H9 (cell line): Measurements from ENCODE around the gene NGB. TPM values are rescaled to one million over a fixed set of nuclear protein-coding genes. Genes with fewer than 3 reads are reported as not detected.

Experiments
- DNase-seq: peaks from one replicate; pipeline ENCODE4 v3.0.0-alpha.2; 2017
- H2AFZ ChIP-seq: one replicate; pipeline ENCODE4 v1.6.1; 2013; ENCODE audit warnings: mild to moderate bottlenecking, low read length, control low read depth, moderate library complexity
- H2AK5ac ChIP-seq: 2 replicates; pipeline ENCODE4 v1.6.1; 2013; ENCODE audit warnings: low read length, control low read depth, mixed read lengths; ENCODE audit not compliant: insufficient read length
- H2BK120ac ChIP-seq: one replicate; pipeline ENCODE4 v1.6.1; 2013; ENCODE audit warnings: low read depth, mild to moderate bottlenecking, low read length, control low read depth, inconsistent platforms; ENCODE audit not compliant: poor library complexity, severe bottlenecking
- H2BK12ac ChIP-seq: 2 replicates; pipeline ENCODE4 v1.6.1; 2013; ENCODE audit warnings: low read length, control low read depth, mixed read lengths, low read depth; ENCODE audit not compliant: insufficient read length
- H2BK15ac ChIP-seq: 2 replicates; pipeline ENCODE4 v1.6.1; 2013; ENCODE audit warnings: low read depth, low read length, control low read depth
- H2BK20ac ChIP-seq: one replicate; pipeline ENCODE4 v1.6.1; 2013; ENCODE audit warnings: low read depth, mild to moderate bottlenecking, low read length, control low read depth, inconsistent platforms; ENCODE audit not compliant: poor library complexity, severe bottlenecking
- H2BK5ac ChIP-seq: 2 replicates; pipeline ENCODE4 v1.6.1; 2013; ENCODE audit warnings: low read length, control low read depth, mixed read lengths; ENCODE audit not compliant: insufficient read length
- H3K14ac ChIP-seq: 2 replicates; pipeline ENCODE4 v1.6.1; 2013; ENCODE audit warnings: low read length, control low read depth; ENCODE audit not compliant: insufficient read depth
- H3K18ac ChIP-seq: 2 replicates; pipeline ENCODE4 v1.6.1; 2013; ENCODE audit warnings: low read depth, mild to moderate bottlenecking, mixed read lengths, low read length, control low read depth; ENCODE audit not compliant: insufficient read length
- H3K23ac ChIP-seq: 2 replicates; pipeline ENCODE4 v1.6.1; 2013; ENCODE audit warnings: low read length, control low read depth, mixed read lengths, low read depth; ENCODE audit not compliant: insufficient read length
- H3K23me2 ChIP-seq: 2 replicates; pipeline ENCODE4 v1.6.1; 2013; ENCODE audit warnings: low read depth, mild to moderate bottlenecking, mixed read lengths, low read length, control low read depth; ENCODE audit not compliant: insufficient read length, poor library complexity, severe bottlenecking
- H3K27ac ChIP-seq: 2 replicates; pipeline ENCODE4 v1.5.1; 2013; ENCODE audit warnings: low read length, control low read depth, mixed read lengths, low read depth; ENCODE audit not compliant: insufficient read length
- H3K27me3 ChIP-seq: 2 replicates; pipeline ENCODE4 v1.6.1; 2013; ENCODE audit warnings: low read length, control low read depth, inconsistent platforms; ENCODE audit not compliant: insufficient read depth
- H3K4ac ChIP-seq: 2 replicates; pipeline ENCODE4 v1.6.1; 2013; ENCODE audit warnings: low read depth, mild to moderate bottlenecking, control low read depth, inconsistent platforms, low read length, moderate library complexity
- H3K4me1 ChIP-seq: 2 replicates; pipeline ENCODE4 v1.6.1; 2013; ENCODE audit warnings: low read length, control low read depth, inconsistent platforms; ENCODE audit not compliant: insufficient read depth
- H3K4me2 ChIP-seq: 2 replicates; pipeline ENCODE4 v1.6.1; 2013; ENCODE audit warnings: low read length, control low read depth, mixed read lengths; ENCODE audit not compliant: insufficient read length, insufficient read depth
- H3K56ac ChIP-seq: 2 replicates; pipeline ENCODE4 v1.6.1; 2013; ENCODE audit warnings: low read depth, mild to moderate bottlenecking, mixed read lengths, low read length, control low read depth; ENCODE audit not compliant: insufficient read length
- H3K79me1 ChIP-seq: 2 replicates; pipeline ENCODE4 v1.6.1; 2013; ENCODE audit warnings: low read depth, mild to moderate bottlenecking, moderate library complexity, low read length, control low read depth, inconsistent platforms; ENCODE audit not compliant: insufficient read depth, poor library complexity, severe bottlenecking
- H3K79me2 ChIP-seq: 2 replicates; pipeline ENCODE4 v1.6.1; 2013; ENCODE audit warnings: low read length, control low read depth, inconsistent platforms; ENCODE audit not compliant: insufficient read depth
- H3K9ac ChIP-seq: 2 replicates; pipeline ENCODE4 v1.6.1; 2013; ENCODE audit warnings: low read length, control low read depth, mixed read lengths; ENCODE audit not compliant: insufficient read length; ENCODE audit errors: extremely low read depth
- H3K9me3 ChIP-seq: one replicate; pipeline ENCODE4 v1.6.1; 2013; ENCODE audit warnings: low read depth, low read length, inconsistent platforms; ENCODE audit not compliant: control insufficient read depth
- H3T11ph ChIP-seq: one replicate; pipeline ENCODE4 v1.6.1; 2013; ENCODE audit warnings: mild to moderate bottlenecking, low read length, control low read depth, inconsistent platforms
- H4K20me1 ChIP-seq: one replicate; pipeline ENCODE4 v1.6.1; 2013; ENCODE audit not compliant: control insufficient read depth, insufficient read length, insufficient read depth
- H4K5ac ChIP-seq: 2 replicates; pipeline ENCODE4 v1.6.1; 2013; ENCODE audit warnings: low read depth, mild to moderate bottlenecking, mixed read lengths, low read length, control low read depth; ENCODE audit not compliant: insufficient read length
- H4K8ac ChIP-seq: replicated peaks from 2 replicates; pipeline ENCODE4 v1.6.1; 2013; ENCODE audit warnings: low read length, control low read depth, mixed read lengths, low read depth; ENCODE audit not compliant: insufficient read length
- H4K91ac ChIP-seq: 2 replicates; pipeline ENCODE4 v1.6.1; 2013; ENCODE audit warnings: low read depth, mild to moderate bottlenecking, moderate library complexity, mixed read lengths, low read length, control low read depth; ENCODE audit not compliant: insufficient read length
- H3K27ac Mint-ChIP-seq, 3 experiments: 2 replicates in 2 of 3; 3 replicates in 1 of 3; pipeline ENCODE4 v1.8.0; 2020 to 2021; ENCODE audit warnings: mixed read lengths in 3 of 3, mild to moderate bottlenecking in 1 of 3, moderate library complexity in 1 of 3
- H3K27me3 Mint-ChIP-seq: 2 replicates; pipeline ENCODE4 v1.8.0; 2021; ENCODE audit warnings: low read depth, mild to moderate bottlenecking, moderate library complexity, mixed read lengths
- H3K36me3 Mint-ChIP-seq, 3 experiments: 2 replicates in 2 of 3; 3 replicates in 1 of 3; pipeline ENCODE4 v1.8.0; 2020 to 2021; ENCODE audit warnings: low read depth in 3 of 3, mixed read lengths in 3 of 3; ENCODE audit not compliant: insufficient read depth in 1 of 3
- H3K4me1 Mint-ChIP-seq, 2 experiments: 2 replicates each; pipeline ENCODE4 v1.8.0; 2020; ENCODE audit warnings: mixed read lengths in 2 of 2
- H3K4me3 Mint-ChIP-seq, 2 experiments: 2 replicates in 1 of 2; 3 replicates in 1 of 2; pipeline ENCODE4 v1.8.0; 2020 to 2021; ENCODE audit warnings: mild to moderate bottlenecking in 2 of 2, mixed read lengths in 2 of 2, moderate library complexity in 1 of 2
- H3K9me3 Mint-ChIP-seq, 2 experiments: 2 replicates in 1 of 2; 3 replicates in 1 of 2; pipeline ENCODE4 v1.8.0; 2020; ENCODE audit warnings: mild to moderate bottlenecking in 2 of 2, mixed read lengths in 2 of 2, moderate library complexity in 1 of 2
- WGBS: extraction: QIAGEN DNeasy Blood & Tissue Kit; methylation state at CpG from one replicate; pipeline ENCODE4 v1.1.7; 2013; ENCODE audit warnings: missing lambda C conversion rate, low lambda C conversion rate, mixed read lengths; ENCODE audit not compliant: insufficient read length; ENCODE audit errors: extremely low coverage; 5-methylcytosine and 5-hydroxymethylcytosine counted together
- total RNA-seq: library from RNA; stranded (reverse); gene quantifications from 2 replicates; pipeline ENCODE4 v1.2.1, GENCODE V29; 2021
- TF ChIP-seq, protein P1 (sequence below): fragments of 200-600 bp; sonication (generic); conservative IDR thresholded peaks from 3 replicates; pipeline ENCODE4 v1.8.0; 2021; ENCODE audit warnings: antibody characterized with exemption, mild to moderate bottlenecking

NGB gene
- total RNA-seq, 1 experiment from 2014 or later = 0.26 TPM

GRCh38 chr14:77275041-77275580, 4.1 kb upstream of the NGB start:
- Histone ChIP-seq H4K20me1 (no peaks in the 10 kb centered on the region), H3K9ac (no peak overlapping the region), H2BK15ac (no peak overlapping the region), H3T11ph (no peak overlapping the region), H3K4me1 (no peaks in the 10 kb centered on the region), H4K91ac (no peak overlapping the region), H2BK20ac (no peak overlapping the region), H2BK5ac (no peak overlapping the region), H3K23ac (no peak overlapping the region), H2AFZ (no peak overlapping the region), H3K14ac (no peak overlapping the region), H3K56ac (no peak overlapping the region), H3K9me3 (no peaks in the 10 kb centered on the region), H4K5ac (no peak overlapping the region), H4K8ac (no peak overlapping the region), H3K27me3 (peaks cover 17% of the 10 kb centered on the region), H3K18ac (no peak overlapping the region), H3K79me2 (no peaks in the 10 kb centered on the region), H2BK12ac (no peak overlapping the region), H3K4me2 (no peak overlapping the region), H3K23me2 (peaks cover 10% of the 10 kb centered on the region), H3K79me1 (no peaks in the 10 kb centered on the region), H2AK5ac (no peak overlapping the region), H3K27ac (no peak overlapping the region), H2BK120ac (no peak overlapping the region), H3K4ac (no peak overlapping the region)
- peaks cover 36% of the 10 kb centered on the region for H3K27me3 Mint-ChIP-seq
- no peak overlapping the region for H3K27ac Mint-ChIP-seq
- DNase-seq = no peak
- no CpG with 5 or more reads among the region's 5 CpGs for WGBS
- peaks cover 5 to 10% (median 9%) of the 10 kb centered on the region in 3 experiments; a peak in 6 of 7 replicates for H3K36me3 Mint-ChIP-seq
- TF ChIP-seq, protein P1, sequence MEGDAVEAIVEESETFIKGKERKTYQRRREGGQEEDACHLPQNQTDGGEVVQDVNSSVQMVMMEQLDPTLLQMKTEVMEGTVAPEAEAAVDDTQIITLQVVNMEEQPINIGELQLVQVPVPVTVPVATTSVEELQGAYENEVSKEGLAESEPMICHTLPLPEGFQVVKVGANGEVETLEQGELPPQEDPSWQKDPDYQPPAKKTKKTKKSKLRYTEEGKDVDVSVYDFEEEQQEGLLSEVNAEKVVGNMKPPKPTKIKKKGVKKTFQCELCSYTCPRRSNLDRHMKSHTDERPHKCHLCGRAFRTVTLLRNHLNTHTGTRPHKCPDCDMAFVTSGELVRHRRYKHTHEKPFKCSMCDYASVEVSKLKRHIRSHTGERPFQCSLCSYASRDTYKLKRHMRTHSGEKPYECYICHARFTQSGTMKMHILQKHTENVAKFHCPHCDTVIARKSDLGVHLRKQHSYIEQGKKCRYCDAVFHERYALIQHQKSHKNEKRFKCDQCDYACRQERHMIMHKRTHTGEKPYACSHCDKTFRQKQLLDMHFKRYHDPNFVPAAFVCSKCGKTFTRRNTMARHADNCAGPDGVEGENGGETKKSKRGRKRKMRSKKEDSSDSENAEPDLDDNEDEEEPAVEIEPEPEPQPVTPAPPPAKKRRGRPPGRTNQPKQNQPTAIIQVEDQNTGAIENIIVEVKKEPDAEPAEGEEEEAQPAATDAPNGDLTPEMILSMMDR = no peak
- peaks cover 0 to 6% of the 10 kb centered on the region in 2 experiments; a peak in 1 of 5 replicates for H3K9me3 Mint-ChIP-seq
- H3K4me3 Mint-ChIP-seq = no peak overlapping the region
- peaks cover 4 to 17% of the 10 kb centered on the region in 2 experiments for H3K4me1 Mint-ChIP-seq
